Stomach (tissue), 4 donors: ENCODE data around the gene CD200R1L.

Experiments used
- EP300 ChIP-seq: sonication (generic); formaldehyde crosslinking; IDR thresholded peaks from one replicate; pipeline ENCODE4 v1.6.1; 2017; ENCODE audit warnings: antibody characterized with exemption
- POLR2A ChIP-seq, 4 donors: fragments of 450-650 bp; IDR thresholded peaks; one replicate each; pipeline ENCODE4 v1.6.1; 2016; ENCODE audit warnings: antibody characterized with exemption in 4 of 4, control low read depth in 2 of 4, mild to moderate bottlenecking in 1 of 4, moderate library complexity in 1 of 4
- TF ChIP-seq, protein P1 (sequence below), 7 experiments: fragments of 450-650 bp in 4 of 7; fragments of 200-600 bp in 3 of 7; sonication (generic) in 3 of 7; IDR thresholded peaks; one replicate each; pipeline ENCODE4 v1.5.1; 2016 to 2019; ENCODE audit warnings: antibody characterized with exemption in 7 of 7, control low read depth in 2 of 7, mild to moderate bottlenecking in 1 of 7

GRCh38 chr3:112871735-112872134, 25.1 kb upstream of the CD200R1L start:
- TF ChIP-seq, protein P1, sequence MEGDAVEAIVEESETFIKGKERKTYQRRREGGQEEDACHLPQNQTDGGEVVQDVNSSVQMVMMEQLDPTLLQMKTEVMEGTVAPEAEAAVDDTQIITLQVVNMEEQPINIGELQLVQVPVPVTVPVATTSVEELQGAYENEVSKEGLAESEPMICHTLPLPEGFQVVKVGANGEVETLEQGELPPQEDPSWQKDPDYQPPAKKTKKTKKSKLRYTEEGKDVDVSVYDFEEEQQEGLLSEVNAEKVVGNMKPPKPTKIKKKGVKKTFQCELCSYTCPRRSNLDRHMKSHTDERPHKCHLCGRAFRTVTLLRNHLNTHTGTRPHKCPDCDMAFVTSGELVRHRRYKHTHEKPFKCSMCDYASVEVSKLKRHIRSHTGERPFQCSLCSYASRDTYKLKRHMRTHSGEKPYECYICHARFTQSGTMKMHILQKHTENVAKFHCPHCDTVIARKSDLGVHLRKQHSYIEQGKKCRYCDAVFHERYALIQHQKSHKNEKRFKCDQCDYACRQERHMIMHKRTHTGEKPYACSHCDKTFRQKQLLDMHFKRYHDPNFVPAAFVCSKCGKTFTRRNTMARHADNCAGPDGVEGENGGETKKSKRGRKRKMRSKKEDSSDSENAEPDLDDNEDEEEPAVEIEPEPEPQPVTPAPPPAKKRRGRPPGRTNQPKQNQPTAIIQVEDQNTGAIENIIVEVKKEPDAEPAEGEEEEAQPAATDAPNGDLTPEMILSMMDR (IDR thresholded peaks at IDR 0.05) = no peak
- TF ChIP-seq EP300 = no peak
- no peak for TF ChIP-seq POLR2A (IDR thresholded peaks at IDR 0.05)
